Measurements from ENCODE around the gene SERPING1.
"Not testable (repeated sequence)": the region's sequence is repeated elsewhere in the genome, so short reads cannot be mapped to it uniquely, and the experiment has no call there.

The SERPING1 gene

GRCh38 chr11:57652230-57652629, 54.7 kb downstream of the SERPING1 start:
- not testable (repeated sequence) for H3K4me1 ChIP-seq (ENCODE audit: control insufficient read depth, insufficient read depth, low read length); H3K27ac ChIP-seq (ENCODE audit: low read depth, low read length); H3K9ac ChIP-seq (ENCODE audit: low read length); H3K36me3 ChIP-seq (ENCODE audit: control insufficient read depth, insufficient read depth, low read length)
- H3K27me3 ChIP-seq (ENCODE audit: control insufficient read depth, insufficient read depth, low read length): peaks cover 23% of the 10 kb centered on the region
- H3K4me3 ChIP-seq (ENCODE audit: low read length): peak overlapping the region; percentile 9

- peak overlapping the region; percentile 9 for H3K4me3 ChIP-seq (ENCODE audit: low read length)
Measured at GRCh38 chr11:57652662-57653061, 55.2 kb downstream of the SERPING1 start.

GRCh38 chr11:57653163-57653562, 55.7 kb downstream of the SERPING1 start:
- Histone ChIP-seq H3K4me1 (ENCODE audit: control insufficient read depth, insufficient read depth, low read length) (peaks cover 7% of the 10 kb centered on the region), H3K36me3 (ENCODE audit: control insufficient read depth, insufficient read depth, low read length) (no peaks in the 10 kb centered on the region), H3K27ac (ENCODE audit: low read depth, low read length) (no peak overlapping the region), H3K9ac (ENCODE audit: low read length) (no peak overlapping the region), H3K4me3 (ENCODE audit: low read length) (no peak overlapping the region), H3K27me3 (ENCODE audit: control insufficient read depth, insufficient read depth, low read length) (peaks cover 14% of the 10 kb centered on the region)

More at GRCh38 chr11:57652662-57653061, 55.2 kb downstream of the SERPING1 start:
- Histone ChIP-seq H3K4me1 (ENCODE audit: control insufficient read depth, insufficient read depth, low read length) (peaks cover 7% of the 10 kb centered on the region), H3K27ac (ENCODE audit: low read depth, low read length) (no peak overlapping the region), H3K9ac (ENCODE audit: low read length) (no peak overlapping the region), H3K36me3 (ENCODE audit: control insufficient read depth, insufficient read depth, low read length) (no peaks in the 10 kb centered on the region), H3K27me3 (ENCODE audit: control insufficient read depth, insufficient read depth, low read length) (peaks cover 18% of the 10 kb centered on the region)

- peak overlapping the region; percentile 87 for H3K4me3 ChIP-seq (ENCODE audit: low read length)
- H3K27me3 ChIP-seq (ENCODE audit: control insufficient read depth, insufficient read depth, low read length): no peaks in the 10 kb centered on the region
- peak overlapping the region; percentile 74 for H3K9ac ChIP-seq (ENCODE audit: low read length)
- peaks cover 2% of the 10 kb centered on the region for H3K4me1 ChIP-seq (ENCODE audit: control insufficient read depth, insufficient read depth, low read length)
- H3K27ac ChIP-seq (ENCODE audit: low read depth, low read length): peak overlapping the region; percentile 92
- H3K36me3 ChIP-seq (ENCODE audit: control insufficient read depth, insufficient read depth, low read length): peaks cover 6% of the 10 kb centered on the region
Measured at GRCh38 chr11:57656885-57657193, 59.4 kb downstream of the SERPING1 start.

GRCh38 chr11:57657194-57658022, 59.9 kb downstream of the SERPING1 start, which contains the start of gene CLP1:
TSS of gene CLP1 (plus strand) at chr11:57657762. CDS start at chr11:57659477, 1,715 bp downstream.
- Histone ChIP-seq H3K27me3 (ENCODE audit: control insufficient read depth, insufficient read depth, low read length) (no peaks in the 10 kb centered on the region), H3K4me3 (ENCODE audit: low read length) (peak within 1 kb of the TSS; percentile 87), H3K27ac (ENCODE audit: low read depth, low read length) (peak within 1 kb of the TSS; percentile 92), H3K9ac (ENCODE audit: low read length) (peak within 1 kb of the TSS; percentile 74), H3K36me3 (ENCODE audit: control insufficient read depth, insufficient read depth, low read length) (peaks cover 8% of the 10 kb centered on the region), H3K4me1 (ENCODE audit: control insufficient read depth, insufficient read depth, low read length) (peaks cover 2% of the 10 kb centered on the region)

GRCh38 chr11:57658023-57658361, 60.5 kb downstream of the SERPING1 start:
- H3K4me1 ChIP-seq (ENCODE audit: control insufficient read depth, insufficient read depth, low read length): peaks cover 2% of the 10 kb centered on the region
- H3K4me3 ChIP-seq (ENCODE audit: low read length): peak overlapping the region; percentile 76
- no peaks in the 10 kb centered on the region for H3K27me3 ChIP-seq (ENCODE audit: control insufficient read depth, insufficient read depth, low read length)
- peaks cover 8% of the 10 kb centered on the region for H3K36me3 ChIP-seq (ENCODE audit: control insufficient read depth, insufficient read depth, low read length)
- H3K27ac ChIP-seq (ENCODE audit: low read depth, low read length): peak overlapping the region; percentile 92
- no peak overlapping the region for H3K9ac ChIP-seq (ENCODE audit: low read length)

GRCh38 chr11:57659669-57660068, 62.2 kb downstream of the SERPING1 start:
- H3K36me3 ChIP-seq (ENCODE audit: control insufficient read depth, insufficient read depth, low read length): peaks cover 8% of the 10 kb centered on the region
- no peak overlapping the region for H3K27ac ChIP-seq (ENCODE audit: low read depth, low read length)
- H3K4me1 ChIP-seq (ENCODE audit: control insufficient read depth, insufficient read depth, low read length): peaks cover 2% of the 10 kb centered on the region
- no peak overlapping the region for H3K4me3 ChIP-seq (ENCODE audit: low read length)
- no peaks in the 10 kb centered on the region for H3K27me3 ChIP-seq (ENCODE audit: control insufficient read depth, insufficient read depth, low read length)
- H3K9ac ChIP-seq (ENCODE audit: low read length): no peak overlapping the region

- H3K36me3 ChIP-seq (ENCODE audit: control insufficient read depth, insufficient read depth, low read length): peaks cover 8% of the 10 kb centered on the region
- H3K4me3 ChIP-seq (ENCODE audit: low read length): no peak overlapping the region
- H3K27ac ChIP-seq (ENCODE audit: low read depth, low read length): no peak overlapping the region
- H3K4me1 ChIP-seq (ENCODE audit: control insufficient read depth, insufficient read depth, low read length): peaks cover 5% of the 10 kb centered on the region
- no peaks in the 10 kb centered on the region for H3K27me3 ChIP-seq (ENCODE audit: control insufficient read depth, insufficient read depth, low read length)
- H3K9ac ChIP-seq (ENCODE audit: low read length): no peak overlapping the region
Measured at GRCh38 chr11:57662893-57663292, 65.4 kb downstream of the SERPING1 start.

GRCh38 chr11:57663975-57664374, 66.5 kb downstream of the SERPING1 start:
- no peak overlapping the region for H3K4me3 ChIP-seq (ENCODE audit: low read length)
- H3K9ac ChIP-seq (ENCODE audit: low read length): no peak overlapping the region
- peaks cover 6% of the 10 kb centered on the region for H3K4me1 ChIP-seq (ENCODE audit: control insufficient read depth, insufficient read depth, low read length)
- H3K27ac ChIP-seq (ENCODE audit: low read depth, low read length): no peak overlapping the region
- peaks cover 8% of the 10 kb centered on the region for H3K36me3 ChIP-seq (ENCODE audit: control insufficient read depth, insufficient read depth, low read length)
- H3K27me3 ChIP-seq (ENCODE audit: control insufficient read depth, insufficient read depth, low read length): no peaks in the 10 kb centered on the region

Data from rectal smooth muscle tissue (tissue), 1 donor.